Measurements from ENCODE around the gene LAPTM5. TPM values are rescaled to one million over a fixed set of nuclear protein-coding genes. Genes with fewer than 3 reads are reported as not detected.

The LAPTM5 gene
- total RNA-seq, 1 donor from 2014 or later = 0.77 TPM

GRCh38 chr1:30805304-30806003 lies 47.9 kb upstream of the LAPTM5 start:
- H2AFZ ChIP-seq (ENCODE audit: low read depth, low read length) = no peak overlapping the region
- Mint-ChIP-seq H3K4me1 (ENCODE audit: low read depth, unreplicated experiment) (peaks cover 56% of the 10 kb centered on the region), H3K4me3 (ENCODE audit: unreplicated experiment) (no peak overlapping the region), H3K36me3 (ENCODE audit: low read depth, unreplicated experiment) (no peaks in the 10 kb centered on the region), H3K9me3 (ENCODE audit: unreplicated experiment) (no peaks in the 10 kb centered on the region), H3K27ac (ENCODE audit: unreplicated experiment) (no peak overlapping the region), H3K27me3 (ENCODE audit: low read depth, unreplicated experiment) (peaks cover 3% of the 10 kb centered on the region)
- no peaks in the 10 kb centered on the region for H4K20me1 ChIP-seq (ENCODE audit: insufficient read depth, low read length)
- H3K4me3 ChIP-seq (ENCODE audit: insufficient read depth, low read depth, low read length) = no peak overlapping the region
- no peaks in the 10 kb centered on the region for H3K9me3 ChIP-seq (ENCODE audit: insufficient read depth, low read depth, low read length)
- TF ChIP-seq EZH2 (IDR thresholded peaks at IDR 0.05; ENCODE audit: insufficient read depth, low read length) = no peak
- TF ChIP-seq, protein P1, sequence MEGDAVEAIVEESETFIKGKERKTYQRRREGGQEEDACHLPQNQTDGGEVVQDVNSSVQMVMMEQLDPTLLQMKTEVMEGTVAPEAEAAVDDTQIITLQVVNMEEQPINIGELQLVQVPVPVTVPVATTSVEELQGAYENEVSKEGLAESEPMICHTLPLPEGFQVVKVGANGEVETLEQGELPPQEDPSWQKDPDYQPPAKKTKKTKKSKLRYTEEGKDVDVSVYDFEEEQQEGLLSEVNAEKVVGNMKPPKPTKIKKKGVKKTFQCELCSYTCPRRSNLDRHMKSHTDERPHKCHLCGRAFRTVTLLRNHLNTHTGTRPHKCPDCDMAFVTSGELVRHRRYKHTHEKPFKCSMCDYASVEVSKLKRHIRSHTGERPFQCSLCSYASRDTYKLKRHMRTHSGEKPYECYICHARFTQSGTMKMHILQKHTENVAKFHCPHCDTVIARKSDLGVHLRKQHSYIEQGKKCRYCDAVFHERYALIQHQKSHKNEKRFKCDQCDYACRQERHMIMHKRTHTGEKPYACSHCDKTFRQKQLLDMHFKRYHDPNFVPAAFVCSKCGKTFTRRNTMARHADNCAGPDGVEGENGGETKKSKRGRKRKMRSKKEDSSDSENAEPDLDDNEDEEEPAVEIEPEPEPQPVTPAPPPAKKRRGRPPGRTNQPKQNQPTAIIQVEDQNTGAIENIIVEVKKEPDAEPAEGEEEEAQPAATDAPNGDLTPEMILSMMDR (IDR thresholded peaks at IDR 0.05; ENCODE audit: insufficient read depth, low read depth, low read length) = no peak
- no peaks in the 10 kb centered on the region for H3K79me2 ChIP-seq (ENCODE audit: insufficient read depth, low read length)
- no peak overlapping the region for H3K9ac ChIP-seq (ENCODE audit: low read length)
- H3K27ac ChIP-seq (ENCODE audit: low read depth, low read length) = no peak overlapping the region
- peaks cover 33% of the 10 kb centered on the region for H3K4me1 ChIP-seq (ENCODE audit: insufficient read depth, low read length)
- H3K27me3 ChIP-seq (ENCODE audit: insufficient read depth, low read length) = no peaks in the 10 kb centered on the region
- H3K4me2 ChIP-seq (ENCODE audit: low read length) = no peak overlapping the region
- FAIRE-seq = no peak
- DNase-seq (ENCODE audit: low read depth) = no peak
- H3K36me3 ChIP-seq (ENCODE audit: insufficient read depth, low read length) = no peaks in the 10 kb centered on the region

DNA sequence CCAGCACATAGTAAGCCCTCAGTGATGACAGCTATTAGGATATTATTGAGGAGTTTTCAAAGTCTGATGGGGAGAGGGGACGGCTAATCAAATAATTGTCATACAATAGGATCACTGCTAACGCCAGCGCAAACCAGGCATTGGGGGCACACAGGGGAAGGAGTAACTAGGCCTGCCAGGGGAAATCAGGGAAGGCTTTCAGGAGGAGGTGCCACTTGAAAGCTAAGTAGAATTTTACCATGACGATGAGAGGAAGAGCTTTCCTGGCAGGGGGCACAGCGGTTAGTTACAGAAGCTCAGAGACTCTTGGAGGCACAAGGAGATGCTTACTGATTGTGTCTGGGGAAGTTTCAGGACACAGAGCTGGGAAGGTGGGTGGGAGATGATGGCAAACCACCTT lies 47.2 kb upstream of the LAPTM5 start:
- H3K27ac Mint-ChIP-seq (ENCODE audit: unreplicated experiment) = no peak overlapping the region

More for the DNA sequence above, 47.2 kb upstream of the LAPTM5 start:
- Mint-ChIP-seq H3K4me3 (ENCODE audit: unreplicated experiment) (peak overlapping the region; percentile 24), H3K4me1 (ENCODE audit: low read depth, unreplicated experiment) (peaks cover 50% of the 10 kb centered on the region), H3K9me3 (ENCODE audit: unreplicated experiment) (no peaks in the 10 kb centered on the region), H3K27me3 (ENCODE audit: low read depth, unreplicated experiment) (peaks cover 7% of the 10 kb centered on the region), H3K36me3 (ENCODE audit: low read depth, unreplicated experiment) (no peaks in the 10 kb centered on the region)
- Histone ChIP-seq H3K4me2 (ENCODE audit: low read length) (no peak overlapping the region), H3K9me3 (ENCODE audit: insufficient read depth, low read depth, low read length) (no peaks in the 10 kb centered on the region), H3K79me2 (ENCODE audit: insufficient read depth, low read length) (no peaks in the 10 kb centered on the region), H3K36me3 (ENCODE audit: insufficient read depth, low read length) (no peaks in the 10 kb centered on the region), H3K9ac (ENCODE audit: low read length) (no peak overlapping the region), H4K20me1 (ENCODE audit: insufficient read depth, low read length) (no peaks in the 10 kb centered on the region), H3K4me1 (ENCODE audit: insufficient read depth, low read length) (peaks cover 27% of the 10 kb centered on the region), H3K4me3 (ENCODE audit: insufficient read depth, low read depth, low read length) (no peak overlapping the region), H3K27me3 (ENCODE audit: insufficient read depth, low read length) (peaks cover 2% of the 10 kb centered on the region), H2AFZ (ENCODE audit: low read depth, low read length) (no peak overlapping the region), H3K27ac (ENCODE audit: low read depth, low read length) (no peak overlapping the region)
- DNase-seq (ENCODE audit: low read depth) (no peak), FAIRE-seq (no peak)
- TF ChIP-seq, protein P1 (IDR thresholded peaks at IDR 0.05; ENCODE audit: insufficient read depth, low read depth, low read length) = no peak
- no peak for TF ChIP-seq EZH2 (IDR thresholded peaks at IDR 0.05; ENCODE audit: insufficient read depth, low read length)
